GM19463 (cell line): ENCODE results near the gene TMEM238L.
"Not testable (repeated sequence)": the region's sequence is repeated elsewhere in the genome, so short reads cannot be mapped to it uniquely, and the experiment has no call there.

Experiments used
- ATAC-seq: cut with Tn5 transposase; IDR thresholded peaks from one replicate; pipeline ENCODE4 v1.9.1; 2021; ENCODE audit warnings: mild to moderate bottlenecking, moderate library complexity; ENCODE audit not compliant: unreplicated experiment

Gene TMEM238L, protein sequence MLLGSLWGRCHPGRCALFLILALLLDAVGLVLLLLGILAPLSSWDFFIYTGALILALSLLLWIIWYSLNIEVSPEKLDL

GRCh38 chr17:10803830-10804475 is at the start of gene TMEM238L:
TMEM238L (minus strand) TSS chr17:10804099; CDS start chr17:10803963, 136 bp downstream.
- ATAC-seq = no peak

- ATAC-seq = not testable (repeated sequence)
Observed at GRCh38 chr17:10846636-10847035, 42.7 kb upstream of the TMEM238L start.

DNA sequence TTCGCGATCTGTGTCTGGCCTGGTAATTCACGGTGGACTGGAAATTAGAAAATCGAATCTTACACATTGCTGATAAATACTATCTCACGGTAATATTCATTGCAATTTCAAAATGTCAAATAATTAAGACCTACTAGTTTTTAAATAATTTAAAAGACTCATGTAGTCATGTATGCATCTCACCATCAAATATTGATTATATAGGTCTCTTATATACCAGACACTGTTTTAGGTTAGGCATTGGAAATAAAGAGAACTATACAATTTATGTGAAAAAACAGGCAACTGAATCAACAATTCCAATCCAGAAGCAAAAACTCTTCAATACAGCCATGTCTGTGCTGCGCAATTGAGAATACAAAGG is 41.5 kb upstream of the TMEM238L start:
- no peak for ATAC-seq

DNA sequence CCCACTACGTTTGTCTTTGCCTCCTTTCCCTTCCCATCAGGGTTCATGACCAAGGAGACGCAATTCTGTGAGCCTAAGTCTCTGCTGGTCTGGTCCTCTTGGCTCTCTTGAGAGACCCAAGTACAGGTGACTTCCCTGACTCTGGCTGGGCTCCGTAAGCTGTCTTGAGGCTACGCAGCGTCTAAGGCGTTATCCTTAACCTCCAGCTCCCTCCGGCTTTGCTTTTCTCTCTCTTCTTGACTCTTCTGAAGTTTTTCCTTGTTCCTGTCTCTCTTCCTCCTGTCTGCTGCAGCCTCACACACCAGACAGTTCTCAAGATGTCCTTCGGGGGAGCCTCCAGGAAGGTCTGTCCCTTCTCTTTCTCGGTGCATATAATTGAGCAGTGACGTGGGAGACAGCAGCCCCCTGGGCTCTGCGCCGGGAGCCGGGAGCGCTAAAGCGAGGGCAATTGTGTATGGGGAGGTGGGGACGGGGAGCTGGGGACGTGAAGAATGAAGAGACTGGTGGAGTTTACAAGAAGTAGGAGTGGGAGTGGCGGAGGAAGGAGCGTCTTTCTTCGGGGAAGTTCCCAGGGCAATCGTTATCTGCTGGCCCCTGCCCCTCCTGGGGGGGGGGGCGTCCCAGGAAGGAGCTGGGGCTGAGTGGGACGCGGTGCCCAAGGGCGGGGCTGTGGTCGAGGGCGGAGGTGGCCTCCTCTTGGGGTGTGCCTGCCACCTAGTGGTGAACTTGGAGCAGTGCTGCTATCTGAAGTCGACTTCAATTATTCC is 40.9 kb upstream of the TMEM238L start:
- ATAC-seq = peak; percentile 79

DNA sequence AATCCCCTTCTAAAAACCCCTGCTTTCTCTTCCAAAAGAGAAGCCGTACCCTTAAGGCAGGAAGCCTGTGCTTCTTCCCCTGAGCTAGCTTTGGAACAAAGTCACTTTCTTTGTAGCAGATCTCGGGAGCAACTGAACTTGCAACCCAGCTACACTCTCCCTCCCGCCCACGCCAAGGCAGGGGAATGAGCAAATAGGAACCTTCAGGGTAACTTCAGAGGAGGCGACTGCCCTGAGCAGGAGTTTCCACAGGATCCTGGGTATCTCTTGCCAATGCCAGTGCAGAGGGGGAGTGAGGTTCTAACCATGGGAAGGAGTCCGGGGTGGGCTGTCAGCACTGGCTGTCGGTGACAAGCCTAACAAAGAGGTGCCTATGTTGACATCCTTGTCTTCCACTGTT is 39.9 kb upstream of the TMEM238L start:
- no peak for ATAC-seq

DNA sequence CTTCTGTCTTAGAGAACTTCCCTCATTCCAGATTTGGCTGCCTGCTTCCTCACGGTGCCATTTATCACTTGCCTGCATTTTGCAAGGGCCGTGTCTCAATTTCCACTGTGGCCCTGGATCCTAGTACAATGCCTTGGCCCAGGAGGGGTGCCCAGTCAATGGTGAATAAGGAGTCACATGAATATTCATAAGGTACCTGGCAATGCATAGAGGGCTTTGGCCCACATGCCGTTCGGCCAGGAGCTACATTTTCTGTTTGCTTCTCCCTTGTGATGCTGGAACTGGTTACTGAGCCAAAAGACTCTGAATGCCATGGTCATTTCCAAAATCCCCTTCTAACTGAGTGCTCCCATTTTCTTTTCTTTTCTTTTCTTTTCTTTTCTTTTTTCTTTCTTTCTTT is 38.8 kb upstream of the TMEM238L start:
- no peak for ATAC-seq

DNA sequence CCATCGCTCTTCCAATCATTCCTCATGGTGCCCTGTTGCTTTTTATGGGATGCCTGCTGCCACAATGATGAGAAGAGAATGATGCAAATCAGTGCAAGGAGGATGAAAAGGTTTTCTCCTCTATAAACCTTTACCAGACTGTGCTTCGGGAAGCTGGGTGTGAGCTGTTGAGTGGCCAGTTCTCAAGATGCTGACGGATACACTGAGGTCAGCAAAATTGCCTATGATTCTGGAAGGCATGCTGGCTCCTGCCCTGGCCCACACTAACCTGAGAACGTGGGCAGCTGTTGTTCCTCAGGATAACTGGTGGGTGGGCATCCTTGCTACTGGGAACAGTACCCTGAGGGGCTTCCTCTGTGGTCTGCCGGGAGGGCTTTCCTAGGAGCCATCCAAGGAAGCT is 34.8 kb upstream of the TMEM238L start:
- no peak for ATAC-seq

DNA sequence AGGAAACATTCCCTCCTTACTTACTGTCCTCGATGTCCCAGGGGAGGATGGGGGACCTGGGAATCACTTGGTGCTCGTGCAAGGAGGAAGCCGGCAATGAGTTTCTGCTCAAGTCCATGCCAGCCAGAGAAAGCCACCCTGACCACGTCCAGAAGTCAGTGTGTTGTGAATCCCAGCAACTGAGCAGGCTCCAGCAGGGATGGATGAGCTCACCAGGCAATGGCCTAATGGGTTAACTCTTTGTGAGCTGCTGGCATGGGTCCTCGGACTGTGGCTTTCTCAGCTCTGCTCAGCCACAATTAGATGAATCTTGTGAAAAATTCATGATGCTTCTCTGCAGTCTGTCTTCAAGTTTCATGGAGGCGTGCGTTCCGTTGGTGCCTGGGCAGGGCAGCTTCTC is 34.0 kb upstream of the TMEM238L start, which contains the start of gene PIRT:
Gene PIRT (minus strand): TSS at position 167 of the 400 bp plus-strand sequence. CDS start 12,442 bp downstream, outside the sequence.
- no peak for ATAC-seq

- no peak for ATAC-seq
Observed at GRCh38 chr17:10836966-10837590, 33.2 kb upstream of the TMEM238L start.

DNA sequence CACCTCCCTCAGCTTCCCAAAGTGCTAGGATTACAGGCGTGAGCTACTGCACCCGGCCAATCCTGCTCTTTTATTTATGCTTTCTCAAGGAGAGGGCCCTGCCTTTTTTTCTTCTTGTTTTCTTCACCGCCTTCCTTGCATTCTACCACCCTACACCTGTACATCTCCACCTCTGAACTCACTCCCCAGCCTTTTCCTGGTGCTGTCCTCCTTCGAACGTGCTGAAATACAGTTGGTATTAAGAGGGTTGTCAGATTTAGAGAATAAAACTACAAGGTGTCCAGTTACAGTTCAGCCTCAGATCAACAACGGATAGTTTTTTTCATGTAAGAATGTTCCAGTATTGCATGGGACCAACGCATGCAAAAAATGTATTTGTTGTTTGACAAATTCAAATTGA is 32.2 kb upstream of the TMEM238L start:
- no peak for ATAC-seq

- ATAC-seq = no peak
Observed at GRCh38 chr17:10831696-10832095, 27.8 kb upstream of the TMEM238L start.

GRCh38 chr17:10827898-10828552 is 24.1 kb upstream of the TMEM238L start:
- no peak for ATAC-seq

DNA sequence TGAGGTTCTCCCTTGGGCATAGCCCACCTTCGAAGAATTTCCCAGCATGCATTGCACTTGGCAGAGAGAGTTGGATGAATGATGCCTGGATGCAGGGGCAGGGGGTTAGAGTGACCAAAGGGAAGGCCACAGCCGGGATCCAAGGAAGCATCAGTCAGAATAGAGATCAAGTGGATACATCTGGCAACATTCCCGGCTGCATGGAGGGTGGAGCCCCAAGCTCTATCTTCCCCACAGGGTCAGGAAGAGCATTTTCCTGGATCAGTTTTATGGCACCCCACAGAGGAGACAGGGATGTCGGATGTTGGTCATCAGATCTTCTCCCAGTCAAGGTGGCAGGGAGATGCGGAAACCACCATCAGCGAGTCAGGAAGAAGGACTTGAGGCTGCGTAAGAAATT is 21.0 kb upstream of the TMEM238L start:
- no peak for ATAC-seq

DNA sequence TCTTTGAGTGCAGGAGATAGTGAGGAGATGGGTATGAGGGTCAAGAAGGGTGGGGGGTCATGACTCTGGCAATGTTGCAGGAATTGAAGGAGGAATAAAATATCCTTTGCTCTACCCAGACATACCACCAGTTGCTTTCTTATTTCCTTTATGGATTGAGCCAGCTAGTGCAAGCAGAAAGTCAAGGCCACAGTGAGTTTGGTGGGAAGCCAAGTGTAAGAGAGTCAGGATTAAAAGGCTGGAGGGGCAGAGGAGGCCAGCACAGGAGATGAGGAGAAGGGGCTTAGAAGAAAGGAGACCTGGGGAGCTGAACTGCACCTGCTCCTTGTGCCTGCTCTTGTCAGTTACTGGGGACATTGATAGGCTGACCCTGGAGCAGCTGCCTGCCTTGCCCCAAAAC is 17.9 kb upstream of the TMEM238L start:
- no peak for ATAC-seq

DNA sequence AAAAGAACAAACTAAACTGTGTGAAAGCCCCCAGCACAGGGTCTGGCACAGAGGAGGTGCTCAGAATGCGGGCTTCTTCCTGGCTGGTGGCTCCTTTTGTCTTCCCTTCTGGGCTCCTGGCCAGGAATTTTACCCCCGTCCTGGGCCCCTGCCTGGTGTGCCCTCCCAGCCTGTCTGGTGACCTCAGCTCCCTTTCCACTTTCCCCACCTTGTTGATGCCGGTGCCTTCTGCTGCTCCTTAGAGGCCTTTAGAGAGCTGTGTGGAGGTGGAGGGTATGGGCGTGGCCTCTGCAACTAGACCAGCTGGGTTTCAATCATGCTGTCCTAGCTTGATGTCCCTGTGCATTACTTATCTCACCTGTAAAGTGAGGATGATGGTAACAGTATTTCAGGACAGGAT is 17.2 kb upstream of the TMEM238L start:
- no peak for ATAC-seq

DNA sequence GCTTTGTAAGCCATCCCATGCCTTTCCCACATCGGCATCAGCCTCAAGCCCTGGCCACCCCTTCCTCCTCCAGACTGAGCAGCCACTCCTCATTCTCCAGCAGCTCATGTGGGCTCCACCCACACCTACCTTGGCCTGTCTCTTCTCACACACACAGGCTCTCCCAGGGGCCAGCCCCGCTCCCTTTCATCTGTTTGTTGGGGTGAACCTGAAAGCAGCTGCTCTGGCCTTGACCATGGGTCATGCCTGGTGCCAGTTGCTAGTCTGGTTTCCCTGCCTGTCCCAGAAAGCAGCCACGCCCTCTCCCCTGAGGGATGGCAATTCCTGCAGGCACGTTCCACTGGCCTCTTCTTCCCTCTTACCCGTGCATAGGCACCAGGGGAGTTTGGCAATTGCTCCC is 11.4 kb upstream of the TMEM238L start:
- no peak for ATAC-seq

DNA sequence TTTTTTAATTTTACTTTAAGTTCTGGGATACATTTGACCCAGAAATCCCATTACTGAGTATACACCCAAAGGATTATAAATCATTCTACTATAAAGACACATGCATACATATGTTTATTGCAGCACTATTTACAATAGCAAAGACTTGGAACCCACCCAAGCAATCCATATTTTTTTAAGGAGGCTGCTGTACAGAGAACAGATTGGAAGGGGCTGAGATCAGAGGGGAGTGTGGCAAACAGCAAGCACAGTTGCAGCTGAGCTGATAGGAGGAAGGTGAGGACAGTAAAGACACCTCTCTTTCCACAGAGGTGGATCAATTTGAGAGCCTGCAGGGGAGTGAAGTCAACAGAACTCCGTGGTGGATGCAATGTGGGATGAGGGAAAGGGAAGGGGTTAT is 10.2 kb upstream of the TMEM238L start:
- ATAC-seq = no peak

GRCh38 chr17:10812674-10813073 is 8.8 kb upstream of the TMEM238L start:
- ATAC-seq = no peak

- no peak for ATAC-seq
Observed at GRCh38 chr17:10809605-10810004, 5.7 kb upstream of the TMEM238L start.

DNA sequence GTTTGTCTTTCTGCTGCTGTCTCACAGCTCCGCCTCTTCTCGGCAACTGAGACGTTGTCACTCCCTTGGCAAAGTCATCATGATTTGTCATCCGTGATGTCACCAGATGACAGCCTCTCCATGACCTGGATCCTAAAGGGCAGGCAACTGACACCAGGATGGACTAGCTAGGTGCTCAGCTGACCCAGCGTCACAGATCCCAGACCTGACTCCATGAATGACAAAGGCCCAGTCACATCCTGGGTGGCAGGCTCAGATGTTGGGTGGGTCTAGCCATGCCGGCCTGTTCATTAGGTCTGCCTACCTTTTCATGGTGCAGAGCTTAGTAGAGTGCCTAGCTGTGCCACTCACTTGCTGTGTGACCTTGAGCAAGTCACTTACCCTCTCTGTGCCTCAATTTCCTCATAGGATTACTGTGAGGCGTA is 3.8 kb upstream of the TMEM238L start:
- ATAC-seq = no peak

DNA sequence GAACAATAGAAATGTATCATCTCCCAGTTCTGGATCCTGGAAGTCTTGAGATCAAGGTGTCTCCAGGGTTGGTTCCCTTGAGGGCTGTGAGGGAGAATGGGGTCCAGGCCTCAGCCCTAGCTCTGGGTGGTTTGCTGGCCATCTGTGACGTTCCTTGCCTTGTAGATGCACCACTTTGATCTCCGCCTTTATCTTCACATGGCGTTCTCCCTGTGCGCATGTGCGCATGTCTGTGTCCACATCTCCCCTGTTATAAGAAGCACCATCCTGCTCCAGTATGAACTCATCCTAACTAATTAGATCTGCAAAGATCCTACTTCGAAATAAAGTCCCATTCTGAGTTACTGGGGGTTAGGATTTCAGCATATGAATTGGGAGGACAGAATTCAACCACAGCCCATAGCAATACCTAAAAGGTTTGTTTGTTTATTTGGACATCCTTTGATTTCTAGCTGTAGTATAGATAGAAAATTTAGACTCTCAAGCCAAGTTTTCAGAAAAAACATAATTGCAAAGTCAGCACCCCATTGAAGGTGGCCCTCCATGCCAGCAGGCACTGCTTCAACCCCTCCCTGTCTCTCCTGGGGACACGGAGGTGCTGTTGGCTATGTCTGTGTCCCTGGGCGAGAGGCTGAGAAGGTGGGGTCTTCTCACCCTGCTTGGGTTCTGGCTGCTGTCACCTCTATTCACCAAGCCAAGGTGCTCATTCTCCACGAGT is 2.8 kb upstream of the TMEM238L start:
- ATAC-seq = no peak
